PC-3 (cell line): ENCODE results near the gene SLC2A2. TPM values are rescaled to one million over a fixed set of nuclear protein-coding genes. Genes with fewer than 3 reads are reported as not detected.

ENCODE experiments used
- ATAC-seq: fragments of 200-7000 bp; cut with Tn5 transposase; 2 replicates; pipeline ENCODE4 v1.9.1; 2020; ENCODE audit warnings: mild to moderate bottlenecking, moderate library complexity
- BruUV-seq: library from RNA; stranded (reverse); fragments of 400-500 nt; replicated peaks from 2 replicates; lab custom pipeline; 2021; lab: Mats Ljungman, UMichigan
- CTCF ChIA-PET: fragments of 300-600 bp; sonication (Branson Sonifier 250); formaldehyde crosslinking; loops from one replicate; lab custom pipeline; 2022; ENCODE audit warnings: antibody characterized with exemption; lab: Charles Lee
- POLR2A ChIA-PET: fragments of 300-600 bp; sonication (Branson Sonifier 250); formaldehyde crosslinking; loops from one replicate; lab custom pipeline; 2022; ENCODE audit warnings: antibody characterized with exemption; ENCODE audit not compliant: unreplicated experiment; lab: Charles Lee
- DNase-seq: peaks from one replicate; pipeline ENCODE4 v3.0.0-alpha.2; 2015
- H2AFZ ChIP-seq: fragments of 300-600 bp; sonication (generic); 2 replicates; pipeline ENCODE4 v1.6.0; 2016; ENCODE audit warnings: antibody characterized with exemption, low read length
- H3F3A ChIP-seq: fragments of 300-600 bp; sonication (generic); one replicate; pipeline ENCODE4 v1.6.0; 2017; ENCODE audit warnings: antibody characterized with exemption, low read length, control low read depth, mild to moderate bottlenecking; ENCODE audit not compliant: unreplicated experiment
- H3K27ac ChIP-seq: fragments of 300-600 bp; sonication (generic); 2 replicates; pipeline ENCODE4 v1.5.1; 2016; ENCODE audit warnings: mild to moderate bottlenecking, low read length
- H3K27me3 ChIP-seq: fragments of 300-600 bp; sonication (generic); 2 replicates; pipeline ENCODE4 v1.6.1; 2016; ENCODE audit warnings: low read length, mixed read lengths
- H3K36me3 ChIP-seq: fragments of 300-600 bp; sonication (generic); 2 replicates; pipeline ENCODE4 v1.6.1; 2016; ENCODE audit warnings: low read depth, mixed run types, low read length, mixed read lengths
- H3K4me1 ChIP-seq: fragments of 300-600 bp; sonication (generic); 2 replicates; pipeline ENCODE4 v1.5.1; 2016; ENCODE audit warnings: low read length; ENCODE audit not compliant: insufficient read depth
- H3K4me2 ChIP-seq: fragments of 300-600 bp; sonication (generic); 2 replicates; pipeline ENCODE4 v1.6.0; 2016; ENCODE audit warnings: low read length
- H3K4me3 ChIP-seq: fragments of 300-600 bp; sonication (generic); 2 replicates; pipeline ENCODE4 v1.5.1; 2016; ENCODE audit warnings: mild to moderate bottlenecking, low read length, mixed read lengths
- H3K79me2 ChIP-seq: fragments of 300-600 bp; sonication (generic); 2 replicates; pipeline ENCODE4 v1.6.1; 2017; ENCODE audit warnings: low read length, mixed read lengths
- H3K9ac ChIP-seq: fragments of 300-600 bp; sonication (generic); 2 replicates; pipeline ENCODE4 v1.6.0; 2016; ENCODE audit warnings: mild to moderate bottlenecking, low read length
- H3K9me2 ChIP-seq: fragments of 300-600 bp; sonication (generic); replicated peaks from 2 replicates; pipeline ENCODE4 v1.6.1; 2016; ENCODE audit warnings: mixed run types, low read length, mixed read lengths
- H3K9me3 ChIP-seq: fragments of 300-600 bp; sonication (generic); 2 replicates; pipeline ENCODE4 v1.6.1; 2016; ENCODE audit warnings: low read length, mixed read lengths
- H4K20me1 ChIP-seq: fragments of 300-600 bp; sonication (generic); 2 replicates; pipeline ENCODE4 v1.6.1; 2016; ENCODE audit warnings: low read length, mixed read lengths
- EZH2 ChIP-seq: fragments of 300-600 bp; sonication (generic); IDR thresholded peaks from one replicate; pipeline ENCODE4 v1.6.1; 2017; ENCODE audit warnings: antibody characterized with exemption, mild to moderate bottlenecking, low read length; ENCODE audit not compliant: unreplicated experiment
- EZH2phosphoT487 ChIP-seq: fragments of 300-600 bp; sonication (generic); IDR thresholded peaks from 2 replicates; pipeline ENCODE4 v1.6.1; 2018; ENCODE audit warnings: mild to moderate bottlenecking, antibody characterized with exemption, low read length, borderline replicate concordance
- intact Hi-C: fragments of 100-400 bp; cut with micrococcal nuclease; formaldehyde crosslinking; loops from 2 replicates; pipeline ENCODE4 v1.9.0; 2023
- total RNA-seq: library from RNA; depleted of rRNA; stranded (reverse); fragments of >200 nt; gene quantifications from 2 replicates; pipeline ENCODE4 v1.2.3, GENCODE V29; 2014
- TF ChIP-seq, protein P1 (sequence below): fragments of 300-600 bp; sonication (generic); conservative IDR thresholded peaks from 2 replicates; pipeline ENCODE4 v1.5.1; 2017; ENCODE audit warnings: antibody characterized with exemption, low read depth, mild to moderate bottlenecking, low read length

The SLC2A2 gene
- total RNA-seq, 1 experiment from 2014 or later = not detected

GRCh38 chr3:170997961-170998913 lies 28.3 kb downstream of the SLC2A2 start:
- Histone ChIP-seq H3K27ac (no peak overlapping the region), H3K9me3 (no peaks in the 10 kb centered on the region), H4K20me1 (no peaks in the 10 kb centered on the region), H3K4me1 (peaks cover 48% of the 10 kb centered on the region), H3K9me2 (no peaks in the 10 kb centered on the region), H2AFZ (no peak overlapping the region), H3K36me3 (no peaks in the 10 kb centered on the region), H3K27me3 (no peaks in the 10 kb centered on the region), H3K9ac (no peak overlapping the region), H3K79me2 (no peaks in the 10 kb centered on the region), H3F3A (peaks cover 7% of the 10 kb centered on the region), H3K4me2 (no peak overlapping the region), H3K4me3 (no peak overlapping the region)
- ATAC-seq (no peak), DNase-seq (no peak)
- intact Hi-C loops = no loop called here
- POLR2A ChIA-PET = no interaction called here
- CTCF ChIA-PET = no interaction called here
- no TSS peak for BruUV-seq
- TF ChIP-seq, protein P1, sequence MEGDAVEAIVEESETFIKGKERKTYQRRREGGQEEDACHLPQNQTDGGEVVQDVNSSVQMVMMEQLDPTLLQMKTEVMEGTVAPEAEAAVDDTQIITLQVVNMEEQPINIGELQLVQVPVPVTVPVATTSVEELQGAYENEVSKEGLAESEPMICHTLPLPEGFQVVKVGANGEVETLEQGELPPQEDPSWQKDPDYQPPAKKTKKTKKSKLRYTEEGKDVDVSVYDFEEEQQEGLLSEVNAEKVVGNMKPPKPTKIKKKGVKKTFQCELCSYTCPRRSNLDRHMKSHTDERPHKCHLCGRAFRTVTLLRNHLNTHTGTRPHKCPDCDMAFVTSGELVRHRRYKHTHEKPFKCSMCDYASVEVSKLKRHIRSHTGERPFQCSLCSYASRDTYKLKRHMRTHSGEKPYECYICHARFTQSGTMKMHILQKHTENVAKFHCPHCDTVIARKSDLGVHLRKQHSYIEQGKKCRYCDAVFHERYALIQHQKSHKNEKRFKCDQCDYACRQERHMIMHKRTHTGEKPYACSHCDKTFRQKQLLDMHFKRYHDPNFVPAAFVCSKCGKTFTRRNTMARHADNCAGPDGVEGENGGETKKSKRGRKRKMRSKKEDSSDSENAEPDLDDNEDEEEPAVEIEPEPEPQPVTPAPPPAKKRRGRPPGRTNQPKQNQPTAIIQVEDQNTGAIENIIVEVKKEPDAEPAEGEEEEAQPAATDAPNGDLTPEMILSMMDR = no peak
- TF ChIP-seq EZH2 = no peak
- TF ChIP-seq EZH2phosphoT487 = no peak

DNA sequence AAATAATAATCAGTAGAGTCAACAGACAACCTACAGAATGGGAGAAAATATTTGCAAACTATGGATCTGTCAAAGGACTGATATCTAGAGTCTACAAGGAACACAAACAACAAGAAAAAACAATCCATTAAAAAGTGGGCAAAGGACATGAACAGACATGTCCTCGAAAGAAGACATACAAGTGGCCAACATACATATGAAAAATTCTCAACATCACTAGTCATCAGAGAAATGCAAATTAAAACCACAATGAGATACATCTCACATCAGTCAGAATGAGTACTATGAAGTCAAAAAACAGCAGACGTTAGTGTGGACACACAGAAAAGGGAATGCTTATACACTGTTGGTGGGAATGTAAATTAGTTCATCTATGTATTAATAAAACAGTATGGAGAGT lies 33.7 kb downstream of the SLC2A2 start:
- Histone ChIP-seq H3K27ac (no peak overlapping the region), H3K79me2 (no peaks in the 10 kb centered on the region), H3F3A (no peaks in the 10 kb centered on the region), H3K27me3 (no peaks in the 10 kb centered on the region), H3K9me3 (no peaks in the 10 kb centered on the region), H3K4me1 (0 out of 2 replicates have a peak, but pooled peaks cover 1% of the 10 kb centered on the region), H3K4me3 (no peak overlapping the region), H2AFZ (no peak overlapping the region), H3K9ac (no peak overlapping the region), H3K4me2 (no peak overlapping the region), H4K20me1 (no peaks in the 10 kb centered on the region), H3K9me2 (no peaks in the 10 kb centered on the region), H3K36me3 (no peaks in the 10 kb centered on the region)
- BruUV-seq = no TSS peak
- POLR2A ChIA-PET = interaction anchor here (0.6 kb wide), 1 partner anchor 634 kb away, joined by 6 read pairs; no protein-coding TSS in a partner anchor
- intact Hi-C loops = no loop called here
- no peak for DNase-seq
- TF ChIP-seq EZH2 (no peak), EZH2phosphoT487 (no peak)
- TF ChIP-seq, protein P1 = no peak
- CTCF ChIA-PET = no interaction called here
- no peak for ATAC-seq

GRCh38 chr3:170991664-170992063 lies 34.9 kb downstream of the SLC2A2 start:
- H4K20me1 ChIP-seq = no peaks in the 10 kb centered on the region
- no peaks in the 10 kb centered on the region for H3K4me1 ChIP-seq
- no peaks in the 10 kb centered on the region for H3K36me3 ChIP-seq
- no TSS peak for BruUV-seq
- no peak overlapping the region for H3K27ac ChIP-seq
- no peaks in the 10 kb centered on the region for H3K27me3 ChIP-seq
- no peaks in the 10 kb centered on the region for H3F3A ChIP-seq
- no peaks in the 10 kb centered on the region for H3K79me2 ChIP-seq
- H3K9ac ChIP-seq = no peak overlapping the region
- no peaks in the 10 kb centered on the region for H3K9me3 ChIP-seq
- ChIA-PET CTCF (no interaction called here), POLR2A (no interaction called here)
- no peak overlapping the region for H2AFZ ChIP-seq
- H3K4me3 ChIP-seq = no peak overlapping the region
- TF ChIP-seq, protein P1 = no peak
- TF ChIP-seq EZH2 (no peak), EZH2phosphoT487 (no peak)
- H3K9me2 ChIP-seq = no peaks in the 10 kb centered on the region
- DNase-seq = no peak
- ATAC-seq = no peak
- intact Hi-C loops = no loop called here
- H3K4me2 ChIP-seq = no peak overlapping the region
